CD4-positive, alpha-beta T cell treated with Interleukin-17A for 4 hours (primary cell): ENCODE data around the gene MYO1F.
"Not testable (repeated sequence)": the region's sequence is repeated elsewhere in the genome, so short reads cannot be mapped to it uniquely, and the experiment has no call there.

Experiments
- DNase-seq: peaks from one replicate; pipeline ENCODE4 v3.0.0-alpha.2; 2020; ENCODE audit warnings: mixed read lengths

MYO1F gene

GRCh38 chr19:8596168-8596567 lies 18.9 kb upstream of the MYO1F start:
- DNase-seq, result no peak

DNA sequence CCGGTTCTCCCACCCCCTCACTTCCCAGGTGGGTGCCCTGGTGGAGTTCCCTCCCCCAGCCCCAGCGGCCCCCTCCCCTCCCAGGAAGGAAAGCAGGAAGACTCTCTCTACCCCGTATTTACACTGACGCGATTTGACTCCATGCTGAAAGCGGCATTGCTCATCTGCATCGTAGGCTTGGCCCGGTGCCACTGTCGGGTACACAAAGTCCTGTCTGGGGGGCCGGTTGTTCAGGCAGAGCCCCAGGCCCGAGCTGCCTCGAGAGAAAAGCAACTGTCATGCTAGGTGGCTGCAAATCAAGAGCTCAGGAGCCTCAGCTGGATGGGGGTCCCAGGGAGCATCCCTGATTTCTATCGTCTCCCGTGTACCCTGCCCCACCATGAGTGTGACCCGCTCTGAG lies 18.4 kb upstream of the MYO1F start:
- DNase-seq, result no peak

DNA sequence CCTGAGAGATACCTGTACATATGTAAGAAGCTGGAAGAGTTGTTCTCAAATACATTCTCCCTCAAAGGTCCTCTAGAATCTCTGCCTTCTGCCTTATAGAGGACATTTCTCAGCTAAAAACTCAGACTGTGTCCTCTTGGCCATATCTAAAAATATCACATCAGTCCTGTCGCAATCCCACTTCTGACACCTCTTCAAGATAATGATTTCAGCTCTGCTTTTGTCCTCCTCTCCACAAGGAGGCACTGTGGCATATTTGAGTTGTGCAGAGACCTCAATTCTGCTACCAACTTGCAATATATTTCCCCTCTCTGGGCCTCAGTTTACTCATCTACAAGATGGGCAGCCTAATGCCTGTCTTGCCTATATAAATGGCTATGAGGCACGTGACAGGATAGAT lies 16.7 kb upstream of the MYO1F start:
- no peak for DNase-seq

GRCh38 chr19:8592231-8593009 lies 15.2 kb upstream of the MYO1F start:
- DNase-seq, result peak; percentile 98

DNA sequence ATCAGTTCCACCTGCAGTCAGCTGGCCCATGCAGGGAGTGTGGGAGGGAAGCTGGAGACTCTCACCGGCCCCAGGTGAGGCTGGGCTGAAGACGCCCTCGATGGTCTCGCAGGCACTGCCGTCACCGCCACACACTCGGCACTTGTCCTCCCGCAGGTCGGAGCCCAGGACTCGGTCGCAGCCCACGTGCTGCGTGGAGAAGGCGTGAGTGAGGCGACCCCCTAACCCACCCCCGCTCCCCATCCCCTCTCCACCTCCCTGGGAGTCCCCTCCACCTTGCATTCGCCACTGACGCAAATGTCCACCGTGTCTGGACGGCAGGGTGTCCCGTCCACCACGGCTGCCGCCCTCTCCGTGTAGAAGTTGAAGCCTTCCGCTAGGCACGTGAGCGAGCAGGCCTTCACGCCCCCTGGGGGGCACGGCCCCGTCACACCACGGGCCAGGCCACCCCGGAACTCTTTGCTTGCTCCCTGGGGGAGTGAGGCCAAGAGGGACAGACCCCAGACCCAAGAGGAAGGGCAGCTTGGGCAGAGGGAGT lies 12.0 kb upstream of the MYO1F start:
- DNase-seq, result no peak

- peak; percentile 75 for DNase-seq
Measured at GRCh38 chr19:8585894-8586750, 8.9 kb upstream of the MYO1F start.

DNA sequence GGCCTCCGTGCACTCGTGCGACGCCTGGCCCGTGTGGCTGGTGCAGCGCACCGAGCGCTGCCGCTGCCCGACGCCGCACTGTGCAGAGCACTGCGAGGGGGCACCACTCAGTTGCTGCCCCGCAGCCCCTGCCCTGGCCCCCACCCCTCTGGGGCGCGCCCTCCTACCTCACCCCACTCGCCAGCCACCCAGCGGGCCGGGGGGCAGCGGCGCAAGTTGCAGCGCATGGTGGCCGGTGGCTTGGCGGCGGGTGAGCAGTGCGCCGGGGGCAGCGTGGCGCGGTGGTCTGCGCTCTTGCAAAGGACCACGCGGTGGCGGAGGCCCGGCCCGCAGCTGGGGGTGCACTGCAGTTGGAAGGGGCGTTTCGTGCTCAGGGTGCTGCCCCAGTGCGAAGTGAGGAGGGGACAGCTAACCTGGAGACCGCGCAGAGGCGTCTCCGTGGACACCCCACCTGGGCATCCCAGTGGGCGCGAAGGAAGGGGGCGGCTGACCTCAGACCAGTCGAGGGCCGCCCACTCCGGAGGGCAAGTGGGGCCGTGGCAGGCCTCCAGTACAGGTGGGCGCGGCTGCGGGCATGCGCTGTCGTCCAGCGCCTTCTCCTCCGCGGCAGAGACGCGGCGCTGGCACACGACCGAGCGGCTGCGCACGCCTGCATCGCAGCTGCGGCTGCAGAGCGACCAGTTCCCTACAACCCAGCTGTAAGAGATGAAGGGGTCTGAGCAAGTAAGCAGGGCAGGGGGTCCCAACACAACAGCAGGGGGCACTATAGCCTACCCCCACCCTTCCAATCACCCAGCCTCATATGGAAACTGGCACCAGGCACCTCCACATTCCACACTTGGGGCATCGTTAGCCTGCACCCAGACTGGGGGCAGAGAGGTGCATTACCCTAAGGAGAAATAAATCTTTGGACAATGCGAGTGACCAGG lies 8.0 kb upstream of the MYO1F start:
- no peak for DNase-seq

DNA sequence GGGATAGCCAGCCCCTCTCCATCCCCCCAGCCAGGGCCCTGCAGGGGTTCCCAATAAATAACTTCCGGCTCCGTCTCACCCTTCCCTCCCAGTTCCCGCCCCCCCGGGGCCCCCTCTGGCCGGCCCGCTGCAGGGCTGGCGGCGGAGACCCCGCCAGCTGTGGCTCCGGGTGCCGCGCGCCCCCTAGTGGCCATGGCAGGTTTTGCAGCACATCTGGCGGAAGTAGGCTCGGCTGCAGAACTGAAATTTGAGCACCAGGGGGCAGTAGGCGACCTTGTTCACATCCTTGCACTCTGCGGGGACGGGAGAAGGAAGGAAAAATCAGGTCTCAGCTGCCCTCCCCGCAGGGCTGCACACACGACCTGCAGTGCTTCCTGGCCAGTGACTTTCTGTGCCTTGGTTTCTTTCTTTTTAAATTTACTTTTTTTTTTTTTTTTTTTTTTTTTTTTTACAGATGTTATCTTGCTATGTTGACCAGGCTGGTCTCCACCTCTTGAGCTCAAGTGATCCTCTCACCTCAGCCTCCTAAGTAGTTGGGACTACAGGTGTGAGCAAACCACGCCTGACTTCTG lies 3.6 kb upstream of the MYO1F start:
- peak; percentile 91 for DNase-seq

GRCh38 chr19:8578642-8579265 lies 1.5 kb upstream of the MYO1F start:
- DNase-seq, result peak; percentile 92

DNA sequence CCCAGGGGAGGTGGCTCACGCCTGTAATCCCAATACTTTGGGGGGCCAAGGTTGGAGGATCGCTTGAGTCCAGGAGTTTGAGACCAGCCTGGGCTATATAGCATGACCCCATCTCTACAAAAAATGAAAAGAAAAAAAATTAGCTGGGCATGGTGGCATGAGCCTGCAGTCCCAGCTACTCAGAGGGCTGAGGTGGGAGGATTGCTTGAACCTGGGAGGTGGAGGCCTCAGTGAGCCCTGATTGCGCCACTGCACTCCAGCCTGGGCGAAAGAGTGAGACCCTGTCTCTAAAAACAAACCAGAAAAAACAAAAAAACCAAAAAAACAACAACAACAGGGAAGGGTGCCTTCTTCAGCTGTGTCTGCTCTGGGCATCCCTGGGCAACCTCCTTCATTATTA lies 499 bp upstream of the MYO1F start:
- no peak for DNase-seq

- DNase-seq, result peak; percentile 40
Measured at GRCh38 chr19:8576273-8576993, 809 bp downstream of the MYO1F start.

DNA sequence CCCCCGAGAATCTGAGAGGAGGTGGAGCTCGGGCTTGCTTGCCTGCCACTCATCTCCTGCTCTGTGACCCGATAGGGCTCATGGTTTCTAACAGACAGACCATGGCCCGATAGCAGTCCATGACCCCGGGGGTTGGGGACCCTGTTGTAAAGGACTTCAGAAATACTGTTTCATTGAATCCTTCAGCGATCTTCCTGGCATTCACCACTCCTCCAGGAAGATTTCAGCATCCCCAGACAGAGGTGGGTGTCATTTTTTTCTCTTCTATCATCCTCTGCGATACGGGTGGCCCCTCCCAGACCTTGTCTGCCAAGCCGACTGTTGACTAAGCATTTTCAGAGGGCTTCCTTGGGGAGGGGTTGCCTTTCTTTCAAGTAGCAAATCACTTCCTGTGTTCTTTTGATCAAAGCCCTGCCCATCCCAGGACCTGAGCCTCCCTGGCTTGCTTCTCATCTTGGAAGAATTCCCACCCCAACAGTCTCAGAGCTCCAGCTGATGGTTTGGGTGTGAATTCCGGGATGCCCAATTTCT lies 1.7 kb downstream of the MYO1F start:
- peak; percentile 78 for DNase-seq

GRCh38 chr19:8574619-8574922 lies 2.7 kb downstream of the MYO1F start:
- not testable (repeated sequence) for DNase-seq

DNA sequence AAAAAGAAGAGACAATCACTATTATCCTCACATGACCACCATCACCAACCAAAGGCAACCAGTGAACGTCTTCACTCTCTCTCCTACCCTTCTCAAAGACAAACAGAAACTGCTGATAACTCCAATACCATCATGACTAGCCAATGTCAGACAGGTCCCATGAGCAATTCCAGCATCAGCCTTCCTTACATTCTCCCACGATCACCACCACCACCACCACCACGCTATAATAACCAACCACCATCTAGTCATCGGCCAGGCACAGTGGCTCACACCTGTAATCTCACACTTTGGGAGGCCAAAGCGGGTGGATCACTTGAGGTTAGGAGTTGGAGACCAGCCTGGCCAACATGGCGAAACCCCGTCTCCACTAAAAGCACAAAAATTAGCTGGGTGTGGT lies 3.9 kb downstream of the MYO1F start:
- no peak for DNase-seq

- peak; percentile 81 for DNase-seq
Measured at GRCh38 chr19:8571006-8571411, 6.2 kb downstream of the MYO1F start.

GRCh38 chr19:8569066-8569771 lies 8.0 kb downstream of the MYO1F start:
- DNase-seq, result peak; percentile 81

- DNase-seq, result no peak
Measured at GRCh38 chr19:8567522-8568172, 9.6 kb downstream of the MYO1F start.

DNA sequence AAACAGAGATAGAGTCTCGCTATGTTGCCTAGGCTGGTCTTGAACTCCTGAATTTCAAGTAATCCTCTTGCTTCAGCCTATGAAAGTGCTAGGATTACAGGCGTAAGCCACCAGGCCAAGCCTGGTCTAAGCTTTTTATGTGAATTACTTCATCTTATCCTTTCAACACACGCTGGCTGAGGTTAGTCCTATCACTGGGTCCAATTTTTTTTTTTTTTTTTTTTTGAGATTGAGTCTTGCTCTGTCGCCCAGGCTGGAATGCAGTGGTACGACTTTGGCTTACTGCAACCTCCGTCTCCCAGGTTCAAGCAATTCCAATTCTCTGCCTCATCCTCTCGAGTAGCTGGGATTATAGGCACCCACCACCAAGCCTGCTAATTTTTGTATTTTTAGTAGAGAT lies 10.4 kb downstream of the MYO1F start:
- DNase-seq, result no peak

- DNase-seq, result not testable (repeated sequence)
Measured at GRCh38 chr19:8564866-8565265, 12.4 kb downstream of the MYO1F start.
